SW480 (cell line): ENCODE results near the gene HADH.
"Not testable (repeated sequence)": the region's sequence is repeated elsewhere in the genome, so short reads cannot be mapped to it uniquely, and the experiment has no call there.

Experiments used
- DNase-seq: peaks from one replicate; pipeline ENCODE4 v3.0.0-alpha.2; 2016; ENCODE audit warnings: low spot score

HADH gene

GRCh38 chr4:108031427-108032083 is 41.9 kb downstream of the HADH start:
- DNase-seq, result no peak

DNA sequence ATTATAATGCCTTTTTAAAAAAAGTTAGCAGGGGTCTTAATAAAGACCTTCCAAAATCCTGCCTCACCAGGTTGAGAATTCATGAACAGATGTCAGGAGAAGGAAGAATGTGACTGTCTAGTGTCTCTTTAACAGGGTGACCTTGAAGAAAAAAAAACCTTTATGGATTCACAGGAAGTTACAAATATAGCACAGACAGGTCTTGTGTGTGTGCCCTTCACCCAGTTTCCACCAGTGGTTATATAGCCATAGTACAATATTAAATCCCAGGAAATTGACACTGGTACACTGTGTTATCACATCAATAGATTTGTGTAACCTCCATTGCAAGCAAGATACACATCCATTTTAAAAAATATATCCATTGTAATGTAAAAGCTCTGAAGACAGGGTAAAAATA is 43.7 kb downstream of the HADH start:
- no peak for DNase-seq

GRCh38 chr4:108034565-108034964 is 44.9 kb downstream of the HADH start:
- DNase-seq, result no peak

DNA sequence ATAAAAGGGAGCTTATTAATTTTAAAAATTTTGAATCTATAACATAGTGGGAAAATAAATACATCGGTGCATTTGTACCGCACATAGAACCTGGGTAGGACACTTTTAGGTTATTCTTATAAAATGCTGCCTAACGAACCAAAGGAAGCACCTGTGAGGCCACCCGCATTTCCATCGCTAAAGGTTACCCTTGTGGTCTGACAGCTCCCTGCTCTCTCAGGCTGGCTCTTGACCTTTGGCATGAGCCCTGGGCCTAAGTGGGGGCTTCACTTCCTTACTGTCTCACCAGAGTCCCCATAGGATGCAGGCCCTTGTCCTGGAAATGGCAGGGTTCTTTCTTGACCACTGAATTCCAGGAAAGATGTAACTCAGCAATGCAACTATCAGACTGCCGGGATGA is 46.0 kb downstream of the HADH start:
- no peak for DNase-seq

DNA sequence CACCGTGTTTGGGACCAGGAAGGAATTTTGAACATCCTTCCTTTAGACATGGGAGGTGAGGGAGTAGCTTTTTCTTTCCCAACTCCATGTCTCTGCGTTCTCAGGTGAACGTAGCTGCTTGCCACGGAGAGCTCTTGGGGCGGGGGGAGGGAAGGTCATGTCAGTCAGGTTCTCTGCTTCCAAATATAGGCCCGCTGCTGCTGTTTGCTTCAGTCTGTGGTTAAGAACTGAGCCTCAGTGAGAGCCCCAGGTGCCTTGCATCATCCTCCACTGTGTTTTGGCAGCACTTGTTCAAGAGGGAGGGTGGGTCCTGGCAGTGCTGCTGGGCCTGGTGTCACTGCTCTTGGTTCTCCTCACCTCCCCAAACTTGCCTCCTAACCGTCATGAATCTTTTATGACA is 46.5 kb downstream of the HADH start:
- no peak for DNase-seq

DNA sequence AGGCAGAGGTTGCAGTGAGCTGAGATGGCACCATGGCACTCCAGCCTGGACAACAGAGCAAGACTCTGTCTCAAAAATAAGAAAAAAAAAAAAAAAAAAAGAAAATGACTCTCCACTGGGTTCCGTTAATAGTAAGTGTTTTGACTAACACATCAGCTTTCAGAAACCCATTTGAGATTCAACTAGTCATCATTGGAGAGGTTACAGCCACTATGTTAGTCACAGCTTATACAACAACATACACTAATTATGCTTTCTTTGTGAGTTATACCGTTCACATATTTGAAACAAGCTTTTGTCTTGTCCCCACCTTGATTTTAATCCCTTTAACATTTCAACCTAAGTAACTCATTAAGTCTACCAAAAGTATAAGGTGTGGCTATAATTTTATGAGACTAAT is 48.2 kb downstream of the HADH start:
- DNase-seq, result no peak

DNA sequence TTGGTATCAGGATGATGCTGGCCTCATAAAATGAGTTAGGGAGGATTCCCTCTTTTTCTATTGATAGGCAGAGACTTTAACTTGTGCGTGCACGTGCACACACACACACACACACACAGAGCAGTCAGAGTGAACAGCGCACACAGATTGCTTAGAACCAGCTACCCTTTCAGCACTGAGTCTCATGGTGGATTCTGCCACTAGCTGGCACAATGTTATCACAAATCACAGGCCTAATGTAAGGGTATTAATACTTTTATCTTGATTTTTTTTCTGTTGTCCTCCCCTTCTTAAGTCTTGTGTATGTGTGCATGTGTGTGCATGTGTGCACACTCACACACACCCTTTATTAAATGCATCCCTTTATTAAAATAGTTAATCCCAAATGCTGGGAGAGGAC is 53.2 kb downstream of the HADH start:
- DNase-seq, result no peak

DNA sequence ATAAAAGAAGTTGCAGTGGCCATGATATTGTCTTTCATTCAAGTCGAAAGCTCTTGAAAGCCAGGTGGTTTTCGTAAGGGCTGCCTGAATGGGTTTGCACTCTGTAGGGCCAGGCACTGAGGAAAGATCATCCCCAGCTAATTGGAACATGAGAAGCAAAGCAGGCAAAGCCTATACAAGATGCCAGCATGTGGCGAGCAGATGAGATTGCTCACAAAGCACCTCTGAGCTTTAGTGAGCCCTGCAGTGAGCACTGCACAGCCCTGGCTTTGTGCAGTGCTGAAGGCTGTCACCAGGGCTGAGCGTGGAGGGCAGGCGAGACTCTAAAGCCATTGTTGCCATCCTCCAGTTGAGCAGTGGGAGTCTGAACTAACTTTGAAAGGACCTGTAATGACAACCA is 53.8 kb downstream of the HADH start:
- no peak for DNase-seq

GRCh38 chr4:108044951-108045686 is 55.4 kb downstream of the HADH start:
- no peak for DNase-seq

GRCh38 chr4:108045687-108046024 is 56.0 kb downstream of the HADH start:
- no peak for DNase-seq

GRCh38 chr4:108047199-108047598 is 57.5 kb downstream of the HADH start:
- DNase-seq, result no peak

DNA sequence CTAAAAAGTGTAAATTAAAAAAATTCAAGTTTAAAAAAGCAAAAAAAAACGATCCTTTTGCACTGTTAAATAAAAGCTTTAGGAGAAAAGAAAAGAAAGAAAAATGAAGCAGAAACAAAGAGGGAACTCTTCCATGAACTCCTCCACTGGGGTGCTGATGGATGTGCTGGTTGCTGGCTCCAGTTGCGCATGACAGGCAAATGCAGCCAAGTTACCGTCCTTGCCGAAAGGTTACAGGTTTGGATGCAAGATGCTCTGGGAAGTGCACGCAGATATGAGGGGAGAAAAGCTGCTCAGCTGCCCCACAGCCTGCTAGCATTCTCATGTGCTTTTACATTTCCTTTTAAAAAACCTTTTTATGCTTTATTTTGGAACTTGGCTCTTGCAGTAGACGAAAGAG is 58.5 kb downstream of the HADH start:
- DNase-seq, result no peak

GRCh38 chr4:108048997-108049396 is 59.3 kb downstream of the HADH start:
- no peak for DNase-seq

DNA sequence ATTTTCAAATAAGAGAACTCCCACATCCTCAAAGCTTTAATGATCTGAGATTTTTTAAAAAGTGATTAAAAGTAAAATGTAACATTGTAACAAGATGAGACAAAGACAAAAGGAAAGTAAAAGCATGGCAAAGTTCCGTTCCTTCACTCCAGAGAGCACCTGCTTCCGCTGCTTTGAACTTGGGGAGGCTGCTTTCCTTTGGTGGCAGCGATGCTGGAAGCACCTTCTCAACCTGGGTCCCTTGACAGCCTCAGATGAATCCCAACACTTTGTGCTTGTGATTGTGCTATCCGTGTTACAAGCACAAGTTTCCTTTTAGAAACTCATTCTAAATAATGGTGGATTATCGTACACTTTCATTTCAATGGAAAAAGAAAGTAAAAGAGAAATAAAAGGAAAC is 59.7 kb downstream of the HADH start:
- DNase-seq, result no peak

DNA sequence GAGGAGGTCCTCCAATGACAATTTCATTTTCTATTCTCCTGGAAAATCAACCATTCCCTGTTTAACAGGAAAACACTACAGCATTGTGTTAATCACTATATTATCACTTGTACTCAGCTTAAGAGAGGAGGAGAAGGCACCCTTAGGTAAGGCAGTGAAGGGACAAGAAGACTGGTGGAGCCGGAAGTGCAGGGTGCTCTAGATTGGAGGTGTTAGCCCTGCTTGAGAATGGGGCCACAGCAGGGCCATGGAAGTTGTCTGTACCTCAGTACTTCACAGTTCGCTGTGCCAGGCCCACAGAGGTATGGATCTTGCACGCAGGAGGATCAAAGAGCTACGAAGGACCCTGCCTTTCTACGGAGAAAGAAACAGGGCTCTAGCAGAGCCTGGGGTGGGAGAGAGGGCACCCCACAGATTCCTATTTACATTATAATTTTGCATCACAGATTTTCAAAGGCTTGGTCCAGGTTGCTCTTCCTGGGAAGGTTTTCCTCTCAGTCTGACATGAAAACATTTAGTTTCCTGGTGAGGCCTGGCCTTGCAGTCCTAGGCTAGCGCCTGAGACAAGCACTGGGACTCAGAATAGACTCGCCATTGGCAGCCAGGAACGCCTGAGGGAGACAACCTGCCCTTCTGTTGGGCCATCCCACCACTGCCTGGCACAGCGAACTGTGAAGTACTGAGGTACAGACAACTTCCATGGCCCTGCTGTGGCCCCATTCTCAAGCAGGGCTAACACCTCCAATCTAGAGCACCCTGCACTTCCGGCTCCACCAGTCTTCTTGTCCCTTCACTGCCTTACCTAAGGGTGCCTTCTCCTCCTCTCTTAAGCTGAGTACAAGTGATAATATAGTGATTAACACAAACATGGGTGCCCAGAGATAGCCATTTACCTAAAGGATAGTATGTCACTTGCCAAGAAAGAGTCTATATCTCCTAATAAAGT is 60.8 kb downstream of the HADH start:
- DNase-seq, result not testable (repeated sequence)

DNA sequence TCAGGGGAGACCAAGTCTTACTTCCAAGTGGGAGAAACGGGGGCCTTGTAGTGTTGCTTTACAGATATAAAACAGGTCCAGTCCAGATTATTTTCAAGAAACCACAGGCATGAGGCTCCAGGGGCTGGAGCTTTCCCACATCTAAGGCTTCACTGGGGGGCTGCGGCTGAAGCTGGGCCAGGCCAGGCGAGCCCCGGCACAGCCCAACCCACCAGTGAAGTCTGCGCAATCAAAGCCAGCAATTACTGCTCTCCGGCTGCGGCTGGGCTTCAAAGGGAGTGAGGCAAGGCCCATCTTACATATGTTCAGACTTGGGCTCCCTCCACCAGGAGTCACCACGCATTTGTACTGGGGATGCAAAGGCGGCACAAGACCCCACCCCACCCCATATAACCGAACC is 61.7 kb downstream of the HADH start:
- DNase-seq, result peak; percentile 80

GRCh38 chr4:108052558-108053120 is 63.0 kb downstream of the HADH start:
- DNase-seq, result no peak

DNA sequence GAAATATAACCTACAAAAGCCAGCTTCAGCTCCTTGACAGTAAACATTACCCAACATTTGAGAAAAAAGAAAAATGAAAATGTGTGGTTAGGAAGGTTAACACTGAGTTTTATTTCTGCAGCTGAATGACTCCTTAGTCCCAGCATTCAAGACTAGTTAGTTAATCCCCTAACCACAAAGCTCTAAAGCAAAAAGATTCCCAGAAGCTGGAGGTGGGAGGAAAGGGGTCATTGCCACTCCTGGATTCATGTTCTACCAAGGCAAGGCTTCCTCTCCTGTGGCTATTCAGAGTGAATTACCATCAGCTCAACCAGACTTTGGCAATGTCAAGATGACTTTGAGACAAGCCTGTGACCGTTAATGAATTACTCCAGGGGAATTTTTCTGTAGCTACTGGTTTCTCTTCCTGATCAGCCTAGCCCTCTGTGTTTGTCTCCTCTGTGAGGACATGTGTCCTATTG is 63.6 kb downstream of the HADH start:
- DNase-seq, result no peak

- no peak for DNase-seq
These were observed 64.4 kb downstream of the HADH start for GRCh38 chr4:108054025-108054638.

- no peak for DNase-seq
These were observed 66.1 kb downstream of the HADH start for GRCh38 chr4:108055787-108056186.

DNA sequence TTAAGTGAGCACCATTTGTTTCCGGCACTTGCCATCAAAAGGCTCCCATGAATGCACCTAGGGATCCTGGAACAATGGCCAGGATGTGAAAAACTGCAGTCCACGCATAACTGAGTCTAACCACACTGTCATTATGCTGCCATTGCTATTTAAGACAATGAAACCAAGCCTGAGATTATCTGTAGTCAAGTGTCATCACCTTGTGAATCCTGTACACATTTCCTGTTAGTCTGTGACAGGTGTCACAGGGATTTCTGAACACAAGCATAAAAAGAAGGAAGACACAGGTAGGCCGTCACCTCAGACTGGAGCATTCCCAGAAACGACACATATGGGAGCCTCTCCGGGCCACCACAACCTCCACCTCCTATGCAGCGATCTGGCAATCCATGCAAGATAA is 66.7 kb downstream of the HADH start:
- no peak for DNase-seq
